Measurements from ENCODE around the gene RAB10. TPM values are rescaled to one million over a fixed set of nuclear protein-coding genes. Genes with fewer than 3 reads are reported as not detected.

Gene RAB10
- total and polyA plus RNA-seq, 2 of the 4 experiments (the other 2 are of a cell fraction): 30.1 to 77.1 TPM

GRCh38 chr2:26168785-26169184 lies 134.9 kb downstream of the RAB10 start:
- no peak for ATAC-seq (ENCODE audit: low read depth)

More at GRCh38 chr2:26168785-26169184, 134.9 kb downstream of the RAB10 start:
- H3K79me1 ChIP-seq (ENCODE audit: low read depth in 1 of 2, low read length in 2 of 2): no peaks in the 10 kb centered on the region
- ChIA-PET POLR2A (ENCODE audit: unreplicated experiment) (no interaction called here), CTCF (no interaction called here)
- BruUV-seq (replicated peaks): no TSS peak
- H4K91ac ChIP-seq (ENCODE audit: insufficient read depth, low read depth, low read length): no peak overlapping the region
- H3K9me1 ChIP-seq (ENCODE audit: insufficient read depth, low read length): no peaks in the 10 kb centered on the region
- H2AK5ac ChIP-seq (ENCODE audit: low read depth, low read length): no peak overlapping the region
- no peak overlapping the region for H2BK120ac ChIP-seq (ENCODE audit: low read depth, low read length)
- no CpG with 5 or more reads among the region's 4 CpGs for WGBS, 2 experiments (ENCODE audit: extremely low coverage in 2 of 2, insufficient read length in 1 of 2)
- no peak overlapping the region for H3K23ac ChIP-seq (ENCODE audit: low read depth, low read length)
- H4K5ac ChIP-seq (ENCODE audit: low read depth, low read length): no peak overlapping the region
- H2BK20ac ChIP-seq (ENCODE audit: low read depth, low read length): no peak overlapping the region
- H3K4me3 ChIP-seq (ENCODE audit: insufficient read depth, low read depth, low read length): no peak overlapping the region
- H3K56ac ChIP-seq (ENCODE audit: extremely low read depth, insufficient read depth, low read length): no peak overlapping the region
- no peak for DNase-seq
- H2AK9ac ChIP-seq (replicated peaks; ENCODE audit: low read depth, low read length, poor library complexity): no peak overlapping the region
- no peak overlapping the region for H3K4ac ChIP-seq (ENCODE audit: low read depth, low read length)
- H3K9ac ChIP-seq (ENCODE audit: low read depth, low read length): no peak overlapping the region
- H2BK15ac ChIP-seq (ENCODE audit: low read depth, low read length): no peak overlapping the region
- no peak overlapping the region for H3K18ac ChIP-seq (ENCODE audit: low read depth, low read length)
- no peak overlapping the region for H2AFZ ChIP-seq (replicated peaks; ENCODE audit: low read length, poor library complexity)
- no peaks in the 10 kb centered on the region for H3K4me1 ChIP-seq (ENCODE audit: control insufficient read depth, insufficient read depth, low read length)
- TF ChIP-seq SMC3 (IDR thresholded peaks at IDR 0.05; ENCODE audit: low read depth, low read length): no peak
- TF ChIP-seq MAZ (IDR thresholded peaks at IDR 0.05; ENCODE audit: borderline replicate concordance, low read depth, low read length): no peak
- no peak overlapping the region for H3K4me2 ChIP-seq (ENCODE audit: low read depth, low read length)
- in situ Hi-C loops (cut with MboI; ENCODE audit: low sequenced_read_pairs) (no loop called here), dilution Hi-C loops (cut with HindIII; ENCODE audit: low sequenced_read_pairs, unreplicated experiment) (no loop called here), intact Hi-C loops (cut with micrococcal nuclease) (no loop called here)
- H4K8ac ChIP-seq (ENCODE audit: low read depth in 2 of 2, low read length in 2 of 2): no peak overlapping the region
- no peak overlapping the region for H3K27ac ChIP-seq (ENCODE audit: insufficient read depth, low read length)
- no peaks in the 10 kb centered on the region; the same call in 1 of the 2 replicates for H3K9me3 ChIP-seq (ENCODE audit: control insufficient read depth, insufficient read depth, low read length)
- peaks cover 37% of the 10 kb centered on the region for H3K27me3 ChIP-seq (ENCODE audit: control insufficient read depth, insufficient read depth, low read length)
- no peak overlapping the region for H3K14ac ChIP-seq (replicated peaks; ENCODE audit: low read depth, low read length)
- H3K36me3 ChIP-seq (ENCODE audit: control insufficient read depth, insufficient read depth, low read length): no peaks in the 10 kb centered on the region
- H4K20me1 ChIP-seq (ENCODE audit: insufficient read depth, low read length): no peaks in the 10 kb centered on the region
- no peak overlapping the region for H2BK5ac ChIP-seq (ENCODE audit: low read depth, low read length, poor library complexity, severe bottlenecking)
